Thoracic aorta (tissue), 2 donors: Measurements from ENCODE around the gene TRAF4. TPM values are rescaled to one million over a fixed set of nuclear protein-coding genes. Genes with fewer than 3 reads are reported as not detected.
A peak's percentile ranks its signal among the peaks of the same experiment; 100 is the strongest.

Experiments used
- ATAC-seq: fragments of 150-250 bp; one replicate; pipeline ENCODE4 v1.8.0; 2017; ENCODE audit warnings: low read depth; ENCODE audit not compliant: insufficient number of reproducible peaks, low FRiP score
- DNase-seq: peaks from one replicate; pipeline ENCODE4 v3.0.0-alpha.2; 2020; ENCODE audit warnings: low spot score
- H3K27ac ChIP-seq, 2 donors: fragments of 200-600 bp; sonication (generic); 1 replicate in 1 of 2; 2 replicates in 1 of 2; pipeline ENCODE4 v1.5.1; 2016; ENCODE audit warnings: mild to moderate bottlenecking in 2 of 2, moderate library complexity in 2 of 2
- H3K27me3 ChIP-seq: fragments of 200-600 bp; sonication (generic); replicated peaks from 2 replicates; pipeline ENCODE4 v1.6.0; 2016; ENCODE audit warnings: mild to moderate bottlenecking; ENCODE audit not compliant: insufficient read depth
- H3K36me3 ChIP-seq: fragments of 200-600 bp; sonication (generic); one replicate; pipeline ENCODE4 v1.5.1; 2016
- H3K4me1 ChIP-seq, 2 donors: fragments of 200-600 bp; sonication (generic); 1 replicate in 1 of 2; 2 replicates in 1 of 2; pipeline versions ENCODE4 v1.5.1 to v1.6.0; 2016; ENCODE audit warnings: low read depth in 2 of 2, mild to moderate bottlenecking in 1 of 2; ENCODE audit not compliant: control insufficient read depth in 1 of 2
- H3K4me3 ChIP-seq: fragments of 200-600 bp; sonication (generic); 2 replicates; pipeline ENCODE4 v1.5.1; 2016; ENCODE audit warnings: mild to moderate bottlenecking
- H3K9me3 ChIP-seq: fragments of 200-600 bp; sonication (generic); 2 replicates; pipeline ENCODE4 v1.5.1; 2016
- total RNA-seq, 2 donors: library from RNA; depleted of rRNA; stranded (reverse); fragments of >200 nt; gene quantifications; one replicate each; pipeline versions ENCODE4 v1.1.0 to v1.2.3, GENCODE V29; 2016
- TF ChIP-seq, protein P1 (sequence below): fragments of 200-600 bp; sonication (generic); IDR thresholded peaks from one replicate; pipeline ENCODE4 v1.5.1; 2019; ENCODE audit warnings: antibody characterized with exemption

TRAF4 gene
- total RNA-seq, 2 donors from 2014 or later = 9.9 to 22.4 TPM

GRCh38 chr17:28749516-28750177 lies 5.8 kb downstream of the TRAF4 start:
- DNase-seq (no peak), ATAC-seq (no peak)
- no peak overlapping the region for H3K4me3 ChIP-seq

GRCh38 chr17:28750178-28751047 lies 6.6 kb downstream of the TRAF4 start:
- no peak overlapping the region for H3K27ac ChIP-seq
- H3K9me3 ChIP-seq = no peaks in the 10 kb centered on the region
- peaks cover 20 to 26% of the 10 kb centered on the region in 2 donors for H3K4me1 ChIP-seq
- TF ChIP-seq, protein P1, sequence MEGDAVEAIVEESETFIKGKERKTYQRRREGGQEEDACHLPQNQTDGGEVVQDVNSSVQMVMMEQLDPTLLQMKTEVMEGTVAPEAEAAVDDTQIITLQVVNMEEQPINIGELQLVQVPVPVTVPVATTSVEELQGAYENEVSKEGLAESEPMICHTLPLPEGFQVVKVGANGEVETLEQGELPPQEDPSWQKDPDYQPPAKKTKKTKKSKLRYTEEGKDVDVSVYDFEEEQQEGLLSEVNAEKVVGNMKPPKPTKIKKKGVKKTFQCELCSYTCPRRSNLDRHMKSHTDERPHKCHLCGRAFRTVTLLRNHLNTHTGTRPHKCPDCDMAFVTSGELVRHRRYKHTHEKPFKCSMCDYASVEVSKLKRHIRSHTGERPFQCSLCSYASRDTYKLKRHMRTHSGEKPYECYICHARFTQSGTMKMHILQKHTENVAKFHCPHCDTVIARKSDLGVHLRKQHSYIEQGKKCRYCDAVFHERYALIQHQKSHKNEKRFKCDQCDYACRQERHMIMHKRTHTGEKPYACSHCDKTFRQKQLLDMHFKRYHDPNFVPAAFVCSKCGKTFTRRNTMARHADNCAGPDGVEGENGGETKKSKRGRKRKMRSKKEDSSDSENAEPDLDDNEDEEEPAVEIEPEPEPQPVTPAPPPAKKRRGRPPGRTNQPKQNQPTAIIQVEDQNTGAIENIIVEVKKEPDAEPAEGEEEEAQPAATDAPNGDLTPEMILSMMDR = peak; percentile 100
- DNase-seq (peak; percentile 90), ATAC-seq (peak; percentile 50)
- H3K27me3 ChIP-seq = no peaks in the 10 kb centered on the region
- H3K4me3 ChIP-seq = no peak overlapping the region
- peaks cover 6% of the 10 kb centered on the region for H3K36me3 ChIP-seq

More at GRCh38 chr17:28749516-28750177, 5.8 kb downstream of the TRAF4 start:
- H3K27ac ChIP-seq = no peak overlapping the region
- no peaks in the 10 kb centered on the region for H3K27me3 ChIP-seq
- peaks cover 6% of the 10 kb centered on the region for H3K36me3 ChIP-seq
- H3K4me1 ChIP-seq = peaks cover 23 to 33% of the 10 kb centered on the region in 2 donors
- H3K9me3 ChIP-seq = no peaks in the 10 kb centered on the region
- TF ChIP-seq, protein P1 = no peak

DNA sequence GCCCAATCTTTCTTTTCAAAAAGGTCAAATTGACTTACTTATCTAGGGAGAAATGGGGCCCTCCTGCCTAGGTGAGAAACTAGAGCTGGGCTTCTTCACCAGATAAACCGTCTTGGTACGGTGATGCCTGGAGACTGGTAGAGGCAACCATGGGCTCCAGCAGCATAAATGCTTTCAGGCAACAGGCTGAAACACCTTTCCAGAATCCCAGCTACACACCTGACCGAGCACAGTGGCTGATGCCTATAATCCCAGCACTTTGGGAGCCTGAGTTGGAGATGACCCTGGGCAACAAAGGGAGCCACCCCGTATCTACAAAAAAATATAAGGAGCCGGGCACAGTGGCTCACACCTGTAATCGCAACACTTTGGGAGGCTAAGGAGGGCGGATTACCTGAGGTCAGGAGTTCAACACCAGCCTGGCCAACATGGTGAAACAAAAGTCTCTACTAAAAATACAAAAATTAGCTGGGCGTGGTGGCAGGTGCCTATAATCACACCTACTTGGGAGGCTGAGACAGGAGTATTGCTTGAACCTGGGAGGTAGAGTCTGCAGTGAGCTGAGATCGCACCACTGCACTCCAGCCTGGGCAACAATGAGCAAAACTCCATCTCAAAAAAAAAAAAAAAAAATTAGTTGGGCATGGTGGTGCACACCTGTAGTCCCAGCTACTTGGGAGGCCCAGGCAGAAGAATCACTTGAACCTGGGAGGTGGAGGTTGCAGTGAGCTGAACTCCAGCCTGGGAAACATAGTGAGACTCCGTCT lies 8.0 kb downstream of the TRAF4 start:
- TF ChIP-seq, protein P1 = no peak
- H3K4me1 ChIP-seq = peaks cover 6 to 12% of the 10 kb centered on the region in 2 donors

DNA sequence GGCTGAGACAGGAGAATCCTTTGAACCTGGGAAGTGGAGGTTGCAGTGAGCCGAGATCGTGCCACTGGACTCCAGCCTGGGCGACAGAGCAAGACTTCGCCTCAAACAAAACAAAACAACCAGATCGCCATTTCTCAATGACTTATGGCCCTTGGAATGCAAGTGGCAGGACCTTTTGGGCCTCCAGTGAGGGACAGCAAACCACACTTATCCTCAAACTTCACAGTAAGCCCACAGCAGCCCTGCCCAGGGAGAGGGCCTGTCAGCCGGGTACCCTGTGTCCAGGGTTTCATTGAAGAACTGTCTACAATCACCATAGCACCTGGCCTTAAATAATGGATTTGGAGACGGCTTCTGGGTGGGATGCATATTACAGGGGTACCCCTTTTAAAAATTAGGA lies 11.7 kb downstream of the TRAF4 start:
- Histone ChIP-seq H3K4me3 (no peak overlapping the region), H3K27ac (no peak overlapping the region), H3K27me3 (no peaks in the 10 kb centered on the region), H3K4me1 (no peaks in the 10 kb centered on the region), H3K36me3 (peaks cover 27% of the 10 kb centered on the region), H3K9me3 (no peaks in the 10 kb centered on the region)
- DNase-seq = no peak
- no peak for ATAC-seq
- TF ChIP-seq, protein P1 = no peak

More for the DNA sequence above, 8.0 kb downstream of the TRAF4 start:
- DNase-seq = no peak
- Histone ChIP-seq H3K9me3 (no peaks in the 10 kb centered on the region), H3K4me3 (no peak overlapping the region), H3K36me3 (peaks cover 6% of the 10 kb centered on the region), H3K27ac (no peak overlapping the region), H3K27me3 (no peaks in the 10 kb centered on the region)
- no peak for ATAC-seq
